ENCODE data around the gene LIFR.

LIFR gene

DNA sequence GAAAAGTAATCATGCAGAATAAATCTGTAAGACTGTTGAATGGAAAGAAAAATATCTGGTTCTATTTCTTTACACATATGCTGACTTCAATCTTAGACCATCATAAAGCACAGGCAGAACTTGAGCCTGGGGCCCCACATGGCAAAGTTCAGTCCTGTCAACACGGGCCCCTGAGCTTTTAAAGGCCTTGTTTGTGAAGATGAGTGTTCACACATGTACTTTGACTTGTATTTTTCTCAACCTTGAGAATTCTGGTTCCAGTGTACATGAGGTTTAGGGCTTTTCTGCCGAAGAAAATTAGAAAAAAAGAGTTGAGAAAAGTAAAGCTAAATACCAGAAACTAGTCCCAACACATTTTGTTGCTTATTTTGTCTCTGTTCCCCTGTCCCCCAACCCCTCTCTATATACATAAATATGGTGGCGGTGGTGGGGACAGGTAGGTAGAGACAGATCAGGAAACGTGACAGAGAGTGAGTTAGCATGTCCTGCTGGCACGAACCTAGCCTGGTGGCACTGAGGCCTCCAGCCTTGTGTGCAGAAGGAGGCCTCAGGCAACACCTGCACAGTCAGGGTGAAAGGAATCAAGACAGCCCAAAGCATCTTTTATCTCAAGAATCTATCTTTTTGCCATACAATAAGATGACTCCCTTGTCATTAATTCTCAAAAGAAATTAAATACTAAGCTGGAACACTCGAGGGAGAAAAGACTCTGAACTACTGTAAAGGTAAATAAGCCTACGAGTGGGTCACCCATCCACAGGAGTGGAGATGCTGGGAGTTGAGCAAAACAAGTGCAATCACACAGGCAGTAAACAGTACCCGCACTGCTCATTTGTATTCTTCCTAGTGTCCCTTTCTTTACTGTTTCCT, 22.9 kb downstream of the LIFR start:
- ChIA-PET CTCF (interaction anchor here (0.6 to 1.6 kb wide), 5 partner anchors 15 to 276 kb away, joined by 3 to 5 read pairs (median 3); no protein-coding TSS in a partner anchor), POLR2A (no interaction called here)
- Histone ChIP-seq H3K27ac (ENCODE audit: extremely low read depth, low read depth, low read length) (no peak overlapping the region), H3K4me3 (ENCODE audit: low read depth, low read length) (no peak overlapping the region), H3K4me1 (ENCODE audit: control insufficient read depth, insufficient read depth, low read length) (peaks cover 38% of the 10 kb centered on the region), H3K36me3 (ENCODE audit: control insufficient read depth in 2 of 2, insufficient read depth in 1 of 2, low read length in 2 of 2) (no peaks in the 10 kb centered on the region), H3K9me3 (ENCODE audit: control insufficient read depth, insufficient read depth, low read depth, low read length) (no peaks in the 10 kb centered on the region; the same call in 1 of the 2 replicates)
- TF ChIP-seq ZNF416 (tag by site-specific recombination; IDR thresholded peaks at IDR 0.05) (no peak), ZNF266 (tag by site-specific recombination; IDR thresholded peaks at IDR 0.05; ENCODE audit: low read depth) (no peak), KLF9 (tag by site-specific recombination; IDR thresholded peaks at IDR 0.05; ENCODE audit: low read depth) (no peak), TRIM28 (IDR thresholded peaks at IDR 0.05; ENCODE audit: borderline replicate concordance, low read length) (no peak), ZSCAN4 (tag by site-specific recombination; IDR thresholded peaks at IDR 0.05) (no peak), ZNF2 (tag by site-specific recombination; IDR thresholded peaks at IDR 0.05) (no peak), ZBTB6 (tag by site-specific recombination; IDR thresholded peaks at IDR 0.05) (no peak), ZBTB7A (tag by site-specific recombination; IDR thresholded peaks at IDR 0.05; ENCODE audit: low read depth) (no peak), ZNF654 (tag by site-specific recombination; IDR thresholded peaks at IDR 0.05; ENCODE audit: low read depth) (no peak), FEZF1 (tag by site-specific recombination; IDR thresholded peaks at IDR 0.05) (no peak), ZFHX2 (tag by site-specific recombination; conservative IDR thresholded peaks at IDR 0.05) (no peak), ELK4 (IDR thresholded peaks at IDR 0.05; ENCODE audit: borderline replicate concordance, low read depth, low read length) (no peak), ZNF19 (tag by site-specific recombination; IDR thresholded peaks at IDR 0.05; ENCODE audit: low read depth) (no peak)
- TF ChIP-seq, protein P1, sequence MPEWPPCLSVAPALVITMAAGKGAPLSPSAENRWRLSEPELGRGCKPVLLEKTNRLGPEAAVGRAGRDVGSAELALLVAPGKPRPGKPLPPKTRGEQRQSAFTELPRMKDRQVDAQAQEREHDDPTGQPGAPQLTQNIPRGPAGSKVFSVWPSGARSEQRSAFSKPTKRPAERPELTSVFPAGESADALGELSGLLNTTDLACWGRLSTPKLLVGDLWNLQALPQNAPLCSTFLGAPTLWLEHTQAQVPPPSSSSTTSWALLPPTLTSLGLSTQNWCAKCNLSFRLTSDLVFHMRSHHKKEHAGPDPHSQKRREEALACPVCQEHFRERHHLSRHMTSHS (tag by site-specific recombination; IDR thresholded peaks at IDR 0.05), result no peak

GRCh38 chr5:38532165-38532669, 24.2 kb downstream of the LIFR start:
- POLR2A ChIA-PET, result no interaction called here
- H3K27ac ChIP-seq (ENCODE audit: extremely low read depth, low read depth, low read length), result no peak overlapping the region
- TF ChIP-seq ZSCAN16 (tag by site-specific recombination; IDR thresholded peaks at IDR 0.05) (no peak), AEBP2 (tag by site-specific recombination; IDR thresholded peaks at IDR 0.05; ENCODE audit: borderline replicate concordance) (no peak), ZNF549 (tag by site-specific recombination; IDR thresholded peaks at IDR 0.05) (no peak), ZNF423 (tag by site-specific recombination; IDR thresholded peaks at IDR 0.05) (no peak), ZNF600 (tag by site-specific recombination; IDR thresholded peaks at IDR 0.05) (no peak), ZNF174 (tag by site-specific recombination; IDR thresholded peaks at IDR 0.05) (no peak), ZFP3 (tag by site-specific recombination; IDR thresholded peaks at IDR 0.05; ENCODE audit: low read depth) (no peak), ZFP37 (tag by site-specific recombination; IDR thresholded peaks at IDR 0.05) (no peak), GLIS1 (tag by site-specific recombination; IDR thresholded peaks at IDR 0.05) (no peak), ZNF548 (tag by site-specific recombination; IDR thresholded peaks at IDR 0.05) (no peak), ZNF529 (tag by site-specific recombination; IDR thresholded peaks at IDR 0.05; ENCODE audit: insufficient replicate concordance) (no peak)
- CTCF ChIA-PET, result interaction anchor here (1.6 kb wide), 1 partner anchor 14 kb away, joined by 5 read pairs; no protein-coding TSS in a partner anchor
- H3K4me3 ChIP-seq (ENCODE audit: low read depth, low read length), result no peak overlapping the region
- H3K36me3 ChIP-seq (ENCODE audit: control insufficient read depth in 2 of 2, insufficient read depth in 1 of 2, low read length in 2 of 2), result no peaks in the 10 kb centered on the region
- peaks cover 33% of the 10 kb centered on the region for H3K4me1 ChIP-seq (ENCODE audit: control insufficient read depth, insufficient read depth, low read length)
- no peaks in the 10 kb centered on the region; the same call in 1 of the 2 replicates for H3K9me3 ChIP-seq (ENCODE audit: control insufficient read depth, insufficient read depth, low read depth, low read length)
